Naive thymus-derived CD4-positive, alpha-beta T cell (primary cell): Measurements from ENCODE around the gene PANK2. TPM values are rescaled to one million over a fixed set of nuclear protein-coding genes. Genes with fewer than 3 reads are reported as not detected.
A peak's percentile ranks its signal among the peaks of the same experiment; 100 is the strongest.

ENCODE experiments used
- ATAC-seq: fragments of 150-1000 bp; cut with Tn5 transposase; 2 replicates; pipeline ENCODE4 v1.10.0; 2021; ENCODE audit warnings: mild to moderate bottlenecking, moderate library complexity
- CTCF ChIA-PET: fragments of 350-600 bp; sonication (Branson Sonifier 250); formaldehyde crosslinking; loops from one replicate; lab custom pipeline; 2021; ENCODE audit warnings: antibody characterized with exemption; lab: Charles Lee
- POLR2A ChIA-PET: fragments of 350-600 bp; sonication (Branson Sonifier 250); formaldehyde crosslinking; loops from one replicate; lab custom pipeline; 2021; ENCODE audit warnings: antibody characterized with exemption, inconsistent platforms; lab: Charles Lee
- DNase-seq, 9 donors: peaks; one replicate each; pipeline versions ENCODE4 v3.0.0 to v3.0.0-alpha.2; 2020 to 2022; ENCODE audit warnings: mixed read lengths in 1 of 9
- H3K27ac ChIP-seq: one replicate; pipeline ENCODE4 v1.7.0; 2013; ENCODE audit warnings: mild to moderate bottlenecking, low read depth, low read length, moderate library complexity
- H3K27me3 ChIP-seq, 2 donors: one replicate each; pipeline ENCODE4 v1.7.0; 2013; ENCODE audit warnings: low read length in 2 of 2, mild to moderate bottlenecking in 2 of 2, moderate library complexity in 2 of 2; ENCODE audit not compliant: control insufficient read depth in 2 of 2, insufficient read depth in 2 of 2
- H3K36me3 ChIP-seq, 3 experiments: 1 replicate in 2 of 3; 2 replicates in 1 of 3; pipeline ENCODE4 v1.7.0; 2013; ENCODE audit warnings: low read length in 3 of 3, mild to moderate bottlenecking in 3 of 3, moderate library complexity in 1 of 3; ENCODE audit not compliant: insufficient read depth in 3 of 3, control insufficient read depth in 2 of 3
- H3K4me1 ChIP-seq, 2 donors: one replicate each; pipeline ENCODE4 v1.7.0; 2013; ENCODE audit warnings: low read length in 2 of 2, mild to moderate bottlenecking in 2 of 2, moderate library complexity in 1 of 2; ENCODE audit not compliant: control insufficient read depth in 2 of 2, insufficient read depth in 2 of 2
- H3K4me3 ChIP-seq: 2 replicates; pipeline ENCODE4 v1.7.0; 2013; ENCODE audit warnings: mild to moderate bottlenecking, low read length
- H3K9me3 ChIP-seq, 3 experiments: 1 replicate in 2 of 3; 2 replicates in 1 of 3; pipeline ENCODE4 v1.7.0; 2013; ENCODE audit warnings: low read length in 3 of 3; ENCODE audit not compliant: control insufficient read depth in 2 of 3
- H3K27ac Mint-ChIP-seq, 9 donors: one replicate each; pipeline ENCODE4 v1.8.0; 2020 to 2022; ENCODE audit warnings: mixed read lengths in 9 of 9, mild to moderate bottlenecking in 8 of 9, moderate library complexity in 5 of 9, inconsistent platforms in 2 of 9
- H3K27me3 Mint-ChIP-seq, 5 donors: one replicate each; pipeline ENCODE4 v1.8.0; 2021 to 2022; ENCODE audit warnings: mixed read lengths in 5 of 5, mild to moderate bottlenecking in 1 of 5
- H3K36me3 Mint-ChIP-seq, 5 donors: one replicate each; pipeline ENCODE4 v1.8.0; 2020 to 2022; ENCODE audit warnings: mixed read lengths in 5 of 5, mild to moderate bottlenecking in 3 of 5, inconsistent platforms in 1 of 5
- H3K4me1 Mint-ChIP-seq, 7 donors: one replicate each; pipeline ENCODE4 v1.8.0; 2020 to 2022; ENCODE audit warnings: mixed read lengths in 7 of 7, mild to moderate bottlenecking in 3 of 7, inconsistent platforms in 1 of 7
- H3K4me3 Mint-ChIP-seq, 10 donors: one replicate each; pipeline ENCODE4 v1.8.0; 2020 to 2022; ENCODE audit warnings: mild to moderate bottlenecking in 10 of 10, mixed read lengths in 10 of 10, moderate library complexity in 6 of 10, inconsistent platforms in 2 of 10
- H3K9me3 Mint-ChIP-seq, 11 donors: one replicate each; pipeline ENCODE4 v1.8.0; 2020 to 2022; ENCODE audit warnings: mixed read lengths in 11 of 11, mild to moderate bottlenecking in 4 of 11, inconsistent platforms in 1 of 11, moderate library complexity in 1 of 11
- intact Hi-C, 2 donors: fragments of 100-400 bp; cut with micrococcal nuclease; formaldehyde crosslinking; loops; one replicate each; pipeline ENCODE4 v1.15.1; 2023
- polyA plus RNA-seq, 2 donors: library from polyadenylated mRNA; unstranded; fragments of 300-500 nt; fragmentation: Illumina TruSeq; gene quantifications; one replicate each; pipeline ENCODE4 v1.2.3, GENCODE V29; 2021
- total RNA-seq, 6 experiments: library from RNA in 5 of 6; stranded (reverse) in 5 of 6; gene quantifications; 1 replicate in 5 of 6; 2 replicates in 1 of 6; pipeline ENCODE4 v1.2.3 and lab custom pipeline; 2021 to 2026

PANK2 gene
- total and polyA plus RNA-seq, 7 experiments from 2014 or later = 39.0 to 69.7 (median 46.9) TPM

- Mint-ChIP-seq H3K4me1 (peaks cover 36 to 56% (median 47%) of the 10 kb centered on the region in 7 donors), H3K36me3 (peaks cover 0 to 33% (median 9%) of the 10 kb centered on the region in 5 donors), H3K27ac (peak overlapping the region; percentile 87 to 97 (median 95)), H3K9me3 (no peaks in the 10 kb centered on the region), H3K4me3 (peak overlapping the region; percentile 93 to 98 (median 96)), H3K27me3 (no peaks in the 10 kb centered on the region)
- ATAC-seq = no peak
- peak in 1 of 9 donors; percentile 5 for DNase-seq
- H3K4me1 ChIP-seq = peaks cover 10 to 20% of the 10 kb centered on the region in 2 donors
- ChIA-PET CTCF (interaction anchor here (0.6 to 1.0 kb wide), 2 partner anchors 21 to 80 kb away, joined by 3 to 4 read pairs; no protein-coding TSS in a partner anchor), POLR2A (interaction anchor here (0.6 to 1.8 kb wide), 6 partner anchors 57 to 198 kb away, joined by 3 to 10 read pairs (median 4); partner anchors contain the start of gene SPEF1)
- intact Hi-C loops = loop anchor here (1.0 to 5.0 kb wide), 6 partner anchors 39 to 197 kb away; partner anchors contain the start of genes CDC25B (in 1 of the 2), CENPB (in 1 of the 2) and MAVS (in 1 of the 2)
- peak overlapping the region; percentile 91 for H3K27ac ChIP-seq
- no peaks in the 10 kb centered on the region for H3K9me3 ChIP-seq
- peaks cover 0 to 3% (median 0%) of the 10 kb centered on the region in 3 experiments for H3K36me3 ChIP-seq
- no peaks in the 10 kb centered on the region for H3K27me3 ChIP-seq
- H3K4me3 ChIP-seq = peak overlapping the region; percentile 82
Measured at GRCh38 chr20:3887876-3888620, 1.1 kb upstream of the PANK2 start.

GRCh38 chr20:3889489-3890397 lies 556 bp downstream of the PANK2 start:
- Mint-ChIP-seq H3K4me1 (peaks cover 42 to 67% (median 60%) of the 10 kb centered on the region in 7 donors), H3K27me3 (no peaks in the 10 kb centered on the region), H3K4me3 (peak overlapping the region; percentile 96 to 100 (median 98)), H3K27ac (peak overlapping the region; percentile 87 to 99 (median 97)), H3K36me3 (peaks cover 0 to 37% (median 10%) of the 10 kb centered on the region in 5 donors), H3K9me3 (no peaks in the 10 kb centered on the region)
- CTCF ChIA-PET = interaction anchor here (0.8 kb wide), 1 partner anchor 119 kb away, joined by 4 read pairs; no protein-coding TSS in a partner anchor
- Histone ChIP-seq H3K4me3 (peak overlapping the region; percentile 82), H3K27me3 (no peaks in the 10 kb centered on the region), H3K9me3 (no peaks in the 10 kb centered on the region), H3K4me1 (peaks cover 10 to 25% of the 10 kb centered on the region in 2 donors), H3K27ac (peak overlapping the region; percentile 91), H3K36me3 (peaks cover 0 to 3% (median 0%) of the 10 kb centered on the region in 3 experiments)
- peak; percentile 0 for ATAC-seq
- peak in 5 of 9 donors; percentile 8 to 59 (median 19) for DNase-seq
- POLR2A ChIA-PET = interaction anchor here (0.7 to 1.3 kb wide), 6 partner anchors 17 to 107 kb away, joined by 3 to 7 read pairs (median 3); partner anchors contain the start of gene AP5S1
- intact Hi-C loops = loop anchor here (1.0 to 5.0 kb wide), 13 partner anchors 18 to 126 kb away; partner anchors contain the start of genes AP5S1 (in 2 of the 2), CDC25B (in 2 of the 2), MAVS (in 2 of the 2) and RNF24 (in 2 of the 2)

GRCh38 chr20:3890398-3890751 lies 1.2 kb downstream of the PANK2 start:
- DNase-seq (no peak), ATAC-seq (no peak)
- Histone ChIP-seq H3K4me3 (peak overlapping the region; percentile 82), H3K27me3 (no peaks in the 10 kb centered on the region), H3K4me1 (peaks cover 10 to 26% of the 10 kb centered on the region in 2 donors), H3K36me3 (peaks cover 0 to 3% (median 0%) of the 10 kb centered on the region in 3 experiments), H3K9me3 (no peaks in the 10 kb centered on the region), H3K27ac (peak overlapping the region; percentile 91)
- Mint-ChIP-seq H3K9me3 (no peaks in the 10 kb centered on the region), H3K27ac (peak overlapping the region; percentile 87 to 99 (median 97)), H3K27me3 (no peaks in the 10 kb centered on the region), H3K36me3 (peaks cover 0 to 39% (median 9%) of the 10 kb centered on the region in 5 donors), H3K4me1 (peaks cover 42 to 71% (median 65%) of the 10 kb centered on the region in 7 donors), H3K4me3 (peak overlapping the region; percentile 94 to 100 (median 97))
- intact Hi-C loops = no loop called here
- POLR2A ChIA-PET = interaction anchor here (0.7 to 1.3 kb wide), 6 partner anchors 16 to 108 kb away, joined by 3 to 7 read pairs (median 3); partner anchors contain the start of gene AP5S1
- CTCF ChIA-PET = interaction anchor here (0.8 kb wide), 1 partner anchor 118 kb away, joined by 4 read pairs; no protein-coding TSS in a partner anchor

- ChIA-PET CTCF (interaction anchor here (0.6 to 1.6 kb wide), 2 partner anchors 25 to 105 kb away, joined by 3 to 4 read pairs; no protein-coding TSS in a partner anchor), POLR2A (interaction anchor here (0.7 to 1.1 kb wide), 3 partner anchors 42 to 1238 kb away, joined by 3 read pairs; no protein-coding TSS in a partner anchor)
- intact Hi-C loops = no loop called here
- H3K36me3 Mint-ChIP-seq = peaks cover 0 to 34% (median 9%) of the 10 kb centered on the region in 5 donors
- no peak for ATAC-seq
- H3K27ac ChIP-seq = peak overlapping the region; percentile 91
- peaks cover 0 to 3% (median 0%) of the 10 kb centered on the region in 3 experiments for H3K36me3 ChIP-seq
- peak overlapping the region; percentile 82 for H3K4me3 ChIP-seq
- peaks cover 12 to 32% of the 10 kb centered on the region in 2 donors for H3K4me1 ChIP-seq
- no peaks in the 10 kb centered on the region for H3K27me3 ChIP-seq
- DNase-seq = no peak
- no peaks in the 10 kb centered on the region for H3K9me3 ChIP-seq
- peak overlapping the region; percentile 94 to 100 (median 97) for H3K4me3 Mint-ChIP-seq
- H3K27ac Mint-ChIP-seq = peak overlapping the region; percentile 87 to 99 (median 97)
- H3K9me3 Mint-ChIP-seq = no peaks in the 10 kb centered on the region
- peaks cover 42 to 74% (median 63%) of the 10 kb centered on the region in 7 donors for H3K4me1 Mint-ChIP-seq
- H3K27me3 Mint-ChIP-seq = no peaks in the 10 kb centered on the region
Measured at GRCh38 chr20:3890999-3891929, 2.1 kb downstream of the PANK2 start.

GRCh38 chr20:3894796-3895195 lies 5.6 kb downstream of the PANK2 start:
- H3K9me3 ChIP-seq = no peaks in the 10 kb centered on the region
- H3K4me3 Mint-ChIP-seq = peak overlapping the region; percentile 14 to 68 (median 46)
- H3K36me3 ChIP-seq = no peaks in the 10 kb centered on the region
- peaks cover 43 to 91% (median 78%) of the 10 kb centered on the region in 7 donors for H3K4me1 Mint-ChIP-seq
- DNase-seq (no peak), ATAC-seq (no peak)
- no peaks in the 10 kb centered on the region for H3K27me3 ChIP-seq
- peaks cover 4 to 31% (median 8%) of the 10 kb centered on the region in 5 donors for H3K36me3 Mint-ChIP-seq
- peaks cover 0 to under 1% (median 0%) of the 10 kb centered on the region in 11 donors for H3K9me3 Mint-ChIP-seq
- intact Hi-C loops = no loop called here
- H3K4me3 ChIP-seq = no peak overlapping the region
- peaks cover 29 to 51% of the 10 kb centered on the region in 2 donors for H3K4me1 ChIP-seq
- no peak overlapping the region for H3K27ac ChIP-seq
- H3K27me3 Mint-ChIP-seq = no peaks in the 10 kb centered on the region
- peak overlapping the region in 6 of 9 donors; percentile 2 to 86 (median 20) for H3K27ac Mint-ChIP-seq
- ChIA-PET CTCF (no interaction called here), POLR2A (interaction anchor here (0.6 kb wide), 1 partner anchor 18 kb away, joined by 4 read pairs; no protein-coding TSS in a partner anchor)
